Measurements from ENCODE around the gene DPF1. TPM values are rescaled to one million over a fixed set of nuclear protein-coding genes. Genes with fewer than 3 reads are reported as not detected.

The DPF1 gene
- total and polyA plus RNA-seq, 2 experiments from 2014 or later, result 1.2 to 2.7 TPM

DNA sequence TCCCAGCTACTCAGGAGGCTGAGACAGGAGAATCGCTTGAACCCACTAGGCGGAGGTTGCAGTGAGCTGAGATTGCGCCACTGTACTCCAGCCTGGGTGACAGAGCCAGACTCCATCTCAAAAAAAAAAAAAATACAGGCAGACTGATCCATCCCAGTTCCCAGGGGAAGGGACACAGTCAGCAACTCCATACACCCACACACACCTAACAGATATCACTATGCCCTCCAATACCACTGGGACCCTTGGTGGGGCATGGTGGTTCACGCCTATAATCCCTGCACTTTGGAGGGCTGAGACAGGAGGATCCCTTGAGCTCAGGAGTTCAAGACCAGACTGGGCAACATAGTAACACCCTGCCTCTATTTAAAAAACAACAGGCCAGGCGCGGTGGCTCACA lies 2.6 kb downstream of the DPF1 start:
- Histone ChIP-seq H3K9me3 (ENCODE audit: low read depth) (no peaks in the 10 kb centered on the region), H3K36me3 (replicated peaks; ENCODE audit: insufficient read depth, low read depth) (no peaks in the 10 kb centered on the region), H3K4me2 (no peak overlapping the region), H3K9me2 (replicated peaks; ENCODE audit: insufficient read depth) (no peaks in the 10 kb centered on the region), H3K27ac (no peak overlapping the region), H3K79me2 (no peaks in the 10 kb centered on the region), H2AFZ (no peak overlapping the region), H3K27me3 (peaks cover 4% of the 10 kb centered on the region), H3K4me1 (ENCODE audit: insufficient read depth) (no peaks in the 10 kb centered on the region), H3K4me3 (no peak overlapping the region), H4K20me1 (ENCODE audit: insufficient read depth, poor library complexity, severe bottlenecking) (no peaks in the 10 kb centered on the region)
- WGBS (ENCODE audit: low lambda C conversion rate, missing lambda C conversion rate), result 97% methylated on average over 6 of the region's 6 CpGs
- TF ChIP-seq, protein P1, sequence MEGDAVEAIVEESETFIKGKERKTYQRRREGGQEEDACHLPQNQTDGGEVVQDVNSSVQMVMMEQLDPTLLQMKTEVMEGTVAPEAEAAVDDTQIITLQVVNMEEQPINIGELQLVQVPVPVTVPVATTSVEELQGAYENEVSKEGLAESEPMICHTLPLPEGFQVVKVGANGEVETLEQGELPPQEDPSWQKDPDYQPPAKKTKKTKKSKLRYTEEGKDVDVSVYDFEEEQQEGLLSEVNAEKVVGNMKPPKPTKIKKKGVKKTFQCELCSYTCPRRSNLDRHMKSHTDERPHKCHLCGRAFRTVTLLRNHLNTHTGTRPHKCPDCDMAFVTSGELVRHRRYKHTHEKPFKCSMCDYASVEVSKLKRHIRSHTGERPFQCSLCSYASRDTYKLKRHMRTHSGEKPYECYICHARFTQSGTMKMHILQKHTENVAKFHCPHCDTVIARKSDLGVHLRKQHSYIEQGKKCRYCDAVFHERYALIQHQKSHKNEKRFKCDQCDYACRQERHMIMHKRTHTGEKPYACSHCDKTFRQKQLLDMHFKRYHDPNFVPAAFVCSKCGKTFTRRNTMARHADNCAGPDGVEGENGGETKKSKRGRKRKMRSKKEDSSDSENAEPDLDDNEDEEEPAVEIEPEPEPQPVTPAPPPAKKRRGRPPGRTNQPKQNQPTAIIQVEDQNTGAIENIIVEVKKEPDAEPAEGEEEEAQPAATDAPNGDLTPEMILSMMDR (IDR thresholded peaks at IDR 0.05; ENCODE audit: poor library complexity), result no peak
- TF ChIP-seq EZH2phosphoT487 (IDR thresholded peaks at IDR 0.05; ENCODE audit: low read depth, severe bottlenecking, unreplicated experiment) (no peak), EZH2 (IDR thresholded peaks at IDR 0.05; ENCODE audit: borderline replicate concordance) (no peak)
- DNase-seq (ENCODE audit: low spot score), result no peak

DNA sequence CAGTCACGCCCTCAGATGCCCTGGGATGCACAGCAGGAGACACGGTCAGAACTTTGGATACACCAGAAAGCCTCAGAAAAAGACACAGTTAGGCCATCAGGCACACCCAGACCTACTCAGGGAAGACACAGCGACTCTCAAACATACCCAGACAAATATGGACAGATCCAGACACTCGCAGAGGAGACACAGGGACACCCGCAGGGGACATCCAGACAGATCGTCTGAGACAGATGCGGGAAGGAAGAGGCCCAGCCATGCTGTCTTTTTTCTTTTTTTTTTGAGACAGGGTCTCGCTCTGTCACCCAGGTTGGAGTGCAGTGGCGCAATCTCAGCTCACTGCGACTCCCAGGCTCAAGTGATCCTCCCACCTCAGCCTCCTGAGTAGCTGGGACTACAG lies 4.8 kb downstream of the DPF1 start:
- H4K20me1 ChIP-seq (ENCODE audit: insufficient read depth, poor library complexity, severe bottlenecking), result no peaks in the 10 kb centered on the region
- WGBS (ENCODE audit: low lambda C conversion rate, missing lambda C conversion rate), result 95% methylated on average over 10 of the region's 10 CpGs
- DNase-seq (ENCODE audit: low spot score), result no peak
- H3K4me3 ChIP-seq, result no peak overlapping the region
- H3K79me2 ChIP-seq, result no peaks in the 10 kb centered on the region
- H3K9me2 ChIP-seq (replicated peaks; ENCODE audit: insufficient read depth), result no peaks in the 10 kb centered on the region
- no peak overlapping the region for H3K27ac ChIP-seq
- peaks cover 4% of the 10 kb centered on the region for H3K27me3 ChIP-seq
- TF ChIP-seq, protein P1 (IDR thresholded peaks at IDR 0.05; ENCODE audit: poor library complexity), result no peak
- no peaks in the 10 kb centered on the region for H3K9me3 ChIP-seq (ENCODE audit: low read depth)
- no peak overlapping the region for H2AFZ ChIP-seq
- no peak overlapping the region for H3K4me2 ChIP-seq
- no peaks in the 10 kb centered on the region for H3K4me1 ChIP-seq (ENCODE audit: insufficient read depth)
- H3K36me3 ChIP-seq (replicated peaks; ENCODE audit: insufficient read depth, low read depth), result no peaks in the 10 kb centered on the region

DNA sequence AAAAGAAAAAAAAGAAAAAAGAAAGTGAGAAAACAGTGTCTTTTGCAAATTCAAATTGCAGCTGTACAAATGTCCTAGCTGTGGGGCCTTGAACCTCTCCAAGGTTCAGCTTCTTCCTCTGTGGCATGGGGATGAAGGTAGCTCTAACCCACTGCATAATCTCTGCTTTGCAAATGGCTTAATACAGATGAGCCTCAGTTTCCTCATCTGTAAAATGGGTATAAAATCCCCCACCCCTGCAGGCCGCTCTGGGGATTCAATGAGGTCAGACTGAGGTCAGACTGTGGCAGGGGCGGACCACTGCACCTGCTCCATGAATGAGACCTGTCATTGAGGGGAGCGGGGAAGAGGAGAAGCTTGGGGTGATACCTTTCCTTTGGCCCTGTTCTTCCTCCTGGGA lies 5.8 kb downstream of the DPF1 start:
- 98% methylated on average over 3 of the region's 3 CpGs for WGBS (ENCODE audit: low lambda C conversion rate, missing lambda C conversion rate)
- Histone ChIP-seq H3K4me2 (no peak overlapping the region), H3K9me3 (ENCODE audit: low read depth) (no peaks in the 10 kb centered on the region), H3K79me2 (no peaks in the 10 kb centered on the region), H3K27me3 (peaks cover 4% of the 10 kb centered on the region), H4K20me1 (ENCODE audit: insufficient read depth, poor library complexity, severe bottlenecking) (no peaks in the 10 kb centered on the region), H3K4me1 (ENCODE audit: insufficient read depth) (no peaks in the 10 kb centered on the region), H3K36me3 (replicated peaks; ENCODE audit: insufficient read depth, low read depth) (no peaks in the 10 kb centered on the region), H3K27ac (no peak overlapping the region), H3K4me3 (no peak overlapping the region), H3K9me2 (replicated peaks; ENCODE audit: insufficient read depth) (no peaks in the 10 kb centered on the region), H2AFZ (no peak overlapping the region)
- DNase-seq (ENCODE audit: low spot score), result no peak
- TF ChIP-seq, protein P1 (IDR thresholded peaks at IDR 0.05; ENCODE audit: poor library complexity), result no peak
- TF ChIP-seq EZH2 (IDR thresholded peaks at IDR 0.05; ENCODE audit: borderline replicate concordance), result no peak
- TF ChIP-seq EZH2phosphoT487 (IDR thresholded peaks at IDR 0.05; ENCODE audit: low read depth, severe bottlenecking, unreplicated experiment), result no peak
